ENCODE measurements around the gene TRABD2B.

TRABD2B gene

GRCh38 chr1:47774986-47775834, 222.0 kb downstream of the TRABD2B start:
- H3K4me3 ChIP-seq = no peak overlapping the region
- no peak overlapping the region for H3K9ac ChIP-seq

GRCh38 chr1:47772960-47773682, 224.1 kb downstream of the TRABD2B start:
- Histone ChIP-seq H3K4me1 (peaks cover 0 to 13% (median 9%) of the 10 kb centered on the region in 10 experiments; a peak in 13 of 20 replicates), H3K9ac (no peak overlapping the region), H3K9me3 (replicated peaks in 1 of 11) (peaks cover 0 to 11% (median 0%) of the 10 kb centered on the region in 11 experiments; a peak in 4 of 22 replicates), H3K27ac (no peak overlapping the region), H4K20me1 (no peaks in the 10 kb centered on the region), H3K4me3 (no peak overlapping the region), H3K4me2 (no peak overlapping the region), H3K27me3 (no peaks in the 10 kb centered on the region), H3K36me3 (no peaks in the 10 kb centered on the region)
- TF ChIP-seq Cebpa-rat (IDR thresholded peaks at IDR 0.05) = no peak

More at GRCh38 chr1:47774986-47775834, 222.0 kb downstream of the TRABD2B start:
- Histone ChIP-seq H3K36me3 (no peaks in the 10 kb centered on the region), H3K27ac (no peak overlapping the region), H3K9me3 (replicated peaks in 1 of 11) (peaks cover 0 to 11% (median 0%) of the 10 kb centered on the region in 11 experiments; a peak in 4 of 22 replicates), H4K20me1 (no peaks in the 10 kb centered on the region), H3K4me1 (peaks cover 0 to 13% (median 9%) of the 10 kb centered on the region in 10 experiments; a peak in 13 of 20 replicates), H3K4me2 (no peak overlapping the region), H3K27me3 (no peaks in the 10 kb centered on the region)
- no peak for TF ChIP-seq Cebpa-rat (IDR thresholded peaks at IDR 0.05)

GRCh38 chr1:47772281-47772680, 224.9 kb downstream of the TRABD2B start:
- TF ChIP-seq Cebpa-rat (IDR thresholded peaks at IDR 0.05) = no peak
- H3K9ac ChIP-seq = no peak overlapping the region
- peaks cover 0 to 12% (median 9%) of the 10 kb centered on the region in 10 experiments; a peak in 13 of 20 replicates for H3K4me1 ChIP-seq
- H4K20me1 ChIP-seq = no peaks in the 10 kb centered on the region
- no peaks in the 10 kb centered on the region for H3K27me3 ChIP-seq
- H3K36me3 ChIP-seq = no peaks in the 10 kb centered on the region
- peaks cover 0 to 11% (median 0%) of the 10 kb centered on the region in 11 experiments; a peak in 4 of 22 replicates for H3K9me3 ChIP-seq (replicated peaks in 1 of 11)
- H3K27ac ChIP-seq = no peak overlapping the region
- no peak overlapping the region for H3K4me2 ChIP-seq
- H3K4me3 ChIP-seq = no peak overlapping the region

GRCh38 chr1:47771751-47772150, 225.4 kb downstream of the TRABD2B start:
- Histone ChIP-seq H3K9me3 (replicated peaks in 1 of 11) (peaks cover 0 to 11% (median 0%) of the 10 kb centered on the region in 11 experiments; a peak in 4 of 22 replicates), H3K4me1 (peaks cover 0 to 7% (median 5%) of the 10 kb centered on the region in 10 experiments; a peak in 13 of 20 replicates), H3K36me3 (no peaks in the 10 kb centered on the region), H4K20me1 (no peaks in the 10 kb centered on the region), H3K9ac (no peak overlapping the region), H3K4me3 (no peak overlapping the region), H3K4me2 (no peak overlapping the region), H3K27me3 (no peaks in the 10 kb centered on the region), H3K27ac (no peak overlapping the region)
- no peak for TF ChIP-seq Cebpa-rat (IDR thresholded peaks at IDR 0.05)

GRCh38 chr1:47769983-47770382, 227.2 kb downstream of the TRABD2B start:
- Histone ChIP-seq H3K27me3 (no peaks in the 10 kb centered on the region), H3K4me1 (no peaks in the 10 kb centered on the region), H3K9me3 (replicated peaks in 1 of 11) (peaks cover 0 to 11% (median 0%) of the 10 kb centered on the region in 11 experiments; a peak in 4 of 22 replicates), H3K4me2 (no peak overlapping the region), H3K4me3 (no peak overlapping the region), H4K20me1 (no peaks in the 10 kb centered on the region), H3K9ac (no peak overlapping the region), H3K36me3 (no peaks in the 10 kb centered on the region), H3K27ac (no peak overlapping the region)
- no peak for TF ChIP-seq Cebpa-rat (IDR thresholded peaks at IDR 0.05)

GRCh38 chr1:47769295-47769694, 227.9 kb downstream of the TRABD2B start:
- TF ChIP-seq Cebpa-rat (IDR thresholded peaks at IDR 0.05) = no peak

GRCh38 chr1:47767741-47768100, 229.5 kb downstream of the TRABD2B start:
- Histone ChIP-seq H4K20me1 (no peaks in the 10 kb centered on the region), H3K27ac (no peak overlapping the region), H3K27me3 (no peaks in the 10 kb centered on the region), H3K9me3 (replicated peaks in 1 of 11) (peaks cover 0 to under 1% (median 0%) of the 10 kb centered on the region in 11 experiments; a peak in 2 of 22 replicates), H3K36me3 (no peaks in the 10 kb centered on the region), H3K4me2 (no peak overlapping the region), H3K9ac (no peak overlapping the region), H3K4me1 (no peaks in the 10 kb centered on the region), H3K4me3 (no peak overlapping the region)
- no peak for TF ChIP-seq Cebpa-rat (IDR thresholded peaks at IDR 0.05)

More at GRCh38 chr1:47769295-47769694, 227.9 kb downstream of the TRABD2B start:
- H3K4me1 ChIP-seq = no peaks in the 10 kb centered on the region
- no peaks in the 10 kb centered on the region for H4K20me1 ChIP-seq
- H3K27ac ChIP-seq = no peak overlapping the region
- no peaks in the 10 kb centered on the region for H3K36me3 ChIP-seq
- no peak overlapping the region for H3K4me3 ChIP-seq
- no peaks in the 10 kb centered on the region for H3K27me3 ChIP-seq
- no peak overlapping the region for H3K4me2 ChIP-seq
- no peak overlapping the region for H3K9ac ChIP-seq
- H3K9me3 ChIP-seq (replicated peaks in 1 of 11) = peaks cover 0 to 11% (median 0%) of the 10 kb centered on the region in 11 experiments; a peak in 4 of 22 replicates

- Histone ChIP-seq H3K4me2 (no peak overlapping the region), H3K4me1 (peaks cover 0 to 4% (median 3%) of the 10 kb centered on the region in 10 experiments; a peak in 12 of 20 replicates), H3K36me3 (no peaks in the 10 kb centered on the region), H3K27ac (no peak overlapping the region), H3K9ac (no peak overlapping the region), H3K9me3 (replicated peaks in 1 of 11) (no peaks in the 10 kb centered on the region), H3K27me3 (no peaks in the 10 kb centered on the region), H3K4me3 (no peak overlapping the region), H4K20me1 (no peaks in the 10 kb centered on the region)
- no peak for TF ChIP-seq Cebpa-rat (IDR thresholded peaks at IDR 0.05)
Measured at GRCh38 chr1:47766832-47767740, 230.1 kb downstream of the TRABD2B start.
